GM06990 (cell line): Measurements from ENCODE around the gene KLHDC2.
"Not testable (repeated sequence)": the region's sequence is repeated elsewhere in the genome, so short reads cannot be mapped to it uniquely, and the experiment has no call there.

ENCODE experiments used
- DNase-seq: peaks from one replicate; pipeline ENCODE4 v3.0.0-alpha.2; 2011; ENCODE audit not compliant: insufficient read length; ENCODE audit errors: extremely low read depth
- H3K27me3 ChIP-seq: replicated peaks from 2 replicates; pipeline ENCODE4 v1.6.0; 2011; ENCODE audit warnings: low read length; ENCODE audit not compliant: control insufficient read depth, insufficient read depth
- H3K36me3 ChIP-seq: 2 replicates; pipeline ENCODE4 v1.5.1; 2011; ENCODE audit warnings: low read length; ENCODE audit not compliant: control insufficient read depth, insufficient read depth
- H3K4me3 ChIP-seq: replicated peaks from 2 replicates; pipeline ENCODE4 v1.5.1; 2011; ENCODE audit warnings: low read depth, mild to moderate bottlenecking, control low read depth, low read length
- TF ChIP-seq, protein P1 (sequence below): IDR thresholded peaks from 2 replicates; pipeline ENCODE4 v1.5.1; 2011; ENCODE audit warnings: low read length, control low read depth, mild to moderate bottlenecking, inconsistent platforms; ENCODE audit not compliant: insufficient read depth, poor library complexity, severe bottlenecking

Gene KLHDC2, protein sequence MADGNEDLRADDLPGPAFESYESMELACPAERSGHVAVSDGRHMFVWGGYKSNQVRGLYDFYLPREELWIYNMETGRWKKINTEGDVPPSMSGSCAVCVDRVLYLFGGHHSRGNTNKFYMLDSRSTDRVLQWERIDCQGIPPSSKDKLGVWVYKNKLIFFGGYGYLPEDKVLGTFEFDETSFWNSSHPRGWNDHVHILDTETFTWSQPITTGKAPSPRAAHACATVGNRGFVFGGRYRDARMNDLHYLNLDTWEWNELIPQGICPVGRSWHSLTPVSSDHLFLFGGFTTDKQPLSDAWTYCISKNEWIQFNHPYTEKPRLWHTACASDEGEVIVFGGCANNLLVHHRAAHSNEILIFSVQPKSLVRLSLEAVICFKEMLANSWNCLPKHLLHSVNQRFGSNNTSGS

DNA sequence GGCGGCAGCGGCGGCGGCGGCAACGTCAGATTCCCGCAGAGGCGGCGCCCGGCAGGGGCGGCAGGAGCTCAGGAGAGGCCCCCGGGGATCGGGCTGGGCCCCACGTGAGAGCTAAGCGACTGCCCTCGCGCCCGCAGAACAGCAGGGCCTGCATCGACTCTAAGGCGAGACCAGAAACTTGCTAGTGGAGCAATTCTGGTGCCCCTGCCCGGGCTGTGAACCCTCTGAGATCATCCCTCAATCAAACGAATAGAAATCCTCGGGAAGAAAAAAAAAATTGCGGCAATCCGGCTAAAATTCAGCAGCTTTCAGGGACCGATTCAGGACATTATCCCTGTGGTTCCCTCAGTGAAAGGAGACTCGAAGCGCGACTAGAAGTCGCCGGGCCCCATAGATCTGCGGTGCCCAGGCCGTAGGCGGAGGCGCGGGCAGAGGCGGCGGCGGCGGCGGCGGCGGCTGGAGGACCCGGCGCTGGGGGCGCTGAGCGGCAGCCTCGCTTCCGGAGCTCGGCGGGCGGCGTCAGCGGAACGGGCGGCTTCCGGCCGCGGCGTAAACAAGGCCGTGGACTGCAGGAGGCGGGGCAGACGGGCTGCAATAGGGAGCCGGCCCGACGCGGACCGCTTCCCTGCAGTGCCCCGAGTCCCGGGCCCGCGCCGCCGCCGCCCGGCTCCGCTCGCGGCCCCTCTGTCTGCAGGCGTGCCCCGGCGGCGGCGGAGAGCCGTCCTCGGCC is at the start of gene KLHDC2:
TSS of gene KLHDC2 (plus strand) at position 583 of the 730 bp plus-strand sequence. CDS start 316 bp downstream, outside the sequence.
- peak; percentile 93 for DNase-seq
- H3K4me3 ChIP-seq, result peak within 1 kb of the TSS; percentile 83
- TF ChIP-seq, protein P1, sequence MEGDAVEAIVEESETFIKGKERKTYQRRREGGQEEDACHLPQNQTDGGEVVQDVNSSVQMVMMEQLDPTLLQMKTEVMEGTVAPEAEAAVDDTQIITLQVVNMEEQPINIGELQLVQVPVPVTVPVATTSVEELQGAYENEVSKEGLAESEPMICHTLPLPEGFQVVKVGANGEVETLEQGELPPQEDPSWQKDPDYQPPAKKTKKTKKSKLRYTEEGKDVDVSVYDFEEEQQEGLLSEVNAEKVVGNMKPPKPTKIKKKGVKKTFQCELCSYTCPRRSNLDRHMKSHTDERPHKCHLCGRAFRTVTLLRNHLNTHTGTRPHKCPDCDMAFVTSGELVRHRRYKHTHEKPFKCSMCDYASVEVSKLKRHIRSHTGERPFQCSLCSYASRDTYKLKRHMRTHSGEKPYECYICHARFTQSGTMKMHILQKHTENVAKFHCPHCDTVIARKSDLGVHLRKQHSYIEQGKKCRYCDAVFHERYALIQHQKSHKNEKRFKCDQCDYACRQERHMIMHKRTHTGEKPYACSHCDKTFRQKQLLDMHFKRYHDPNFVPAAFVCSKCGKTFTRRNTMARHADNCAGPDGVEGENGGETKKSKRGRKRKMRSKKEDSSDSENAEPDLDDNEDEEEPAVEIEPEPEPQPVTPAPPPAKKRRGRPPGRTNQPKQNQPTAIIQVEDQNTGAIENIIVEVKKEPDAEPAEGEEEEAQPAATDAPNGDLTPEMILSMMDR, result peak; percentile 2
- H3K36me3 ChIP-seq, result no peaks in the 10 kb centered on the region
- H3K27me3 ChIP-seq, result no peaks in the 10 kb centered on the region

DNA sequence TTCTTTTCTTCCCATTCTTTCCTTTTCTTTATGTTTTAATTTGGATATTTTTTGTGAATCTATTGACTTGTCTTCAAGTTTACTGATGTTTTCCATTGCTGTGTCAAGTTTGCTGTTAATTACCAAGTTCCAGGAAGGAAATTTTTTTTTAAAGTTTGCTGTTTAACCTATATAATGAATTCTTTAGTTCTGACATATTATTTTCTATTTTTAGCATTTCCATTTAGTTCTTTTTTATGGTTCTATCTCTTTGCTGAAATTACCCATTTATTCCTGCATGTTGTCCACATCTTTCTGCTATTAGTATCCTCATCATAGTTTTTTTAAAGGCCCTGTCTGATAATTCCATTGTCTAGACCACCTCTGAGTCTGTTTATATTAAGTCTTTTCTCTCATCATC is 47.2 kb upstream of the KLHDC2 start:
- DNase-seq, result no peak
- TF ChIP-seq, protein P1, result no peak

DNA sequence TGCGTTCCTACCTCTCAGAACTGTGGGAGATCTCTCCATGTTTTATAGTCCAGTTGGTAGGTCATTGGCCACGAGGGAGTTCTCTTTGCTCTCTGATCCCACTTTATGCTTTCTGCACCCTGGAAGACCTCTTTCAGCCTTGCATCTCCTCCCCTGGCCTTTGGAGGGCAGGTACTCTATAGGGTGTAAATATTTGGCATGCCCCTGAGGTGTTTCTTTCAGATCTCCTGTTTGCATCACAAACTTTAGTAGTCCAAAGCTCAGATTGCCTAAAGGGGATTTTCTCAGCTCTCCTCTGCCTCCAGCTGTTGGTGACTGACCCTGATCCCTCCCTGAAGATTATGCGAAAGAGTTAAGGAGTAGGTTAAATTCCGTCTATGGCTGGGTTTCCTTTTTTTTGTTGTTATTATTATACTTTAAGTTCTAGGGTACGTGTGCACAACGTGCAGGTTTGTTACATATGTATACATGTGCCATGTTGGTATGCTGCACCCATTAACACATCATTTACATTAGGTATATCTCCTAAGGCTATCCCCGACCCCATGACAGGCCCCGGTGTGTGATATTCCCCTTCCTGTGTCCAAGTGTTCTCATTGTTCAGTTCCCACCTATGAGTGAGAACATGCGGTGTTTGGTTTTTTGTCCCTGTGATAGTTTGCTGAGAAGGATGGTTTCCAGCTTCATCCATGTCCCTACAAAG is 46.1 kb upstream of the KLHDC2 start:
- not testable (repeated sequence) for H3K27me3 ChIP-seq, H3K4me3 ChIP-seq, H3K36me3 ChIP-seq, DNase-seq

More for the DNA sequence above, 47.2 kb upstream of the KLHDC2 start:
- Histone ChIP-seq H3K36me3 (no peaks in the 10 kb centered on the region), H3K4me3 (no peak overlapping the region), H3K27me3 (no peaks in the 10 kb centered on the region)

DNA sequence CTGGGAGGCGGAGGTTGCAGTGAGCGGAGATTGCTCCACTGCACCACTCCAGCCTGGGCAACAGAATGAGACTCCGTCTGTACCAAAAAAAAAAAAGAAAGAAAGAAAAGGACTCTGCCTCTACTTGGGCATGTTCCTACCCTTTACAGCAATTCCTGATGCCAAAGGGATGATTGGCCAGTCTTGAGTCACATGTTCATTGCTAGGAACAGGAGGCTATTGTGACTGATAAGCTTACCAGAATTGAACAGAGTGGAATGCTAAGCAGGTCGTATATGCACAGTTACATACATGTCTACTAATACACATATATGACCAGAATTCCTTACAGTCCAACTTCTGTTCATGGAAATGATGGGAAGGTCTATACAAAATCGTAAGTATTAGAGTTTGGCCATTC is 40.8 kb upstream of the KLHDC2 start:
- H3K4me3 ChIP-seq, result no peak overlapping the region
- TF ChIP-seq, protein P1, result no peak
- H3K27me3 ChIP-seq, result no peaks in the 10 kb centered on the region
- no peak for DNase-seq
- no peaks in the 10 kb centered on the region for H3K36me3 ChIP-seq

DNA sequence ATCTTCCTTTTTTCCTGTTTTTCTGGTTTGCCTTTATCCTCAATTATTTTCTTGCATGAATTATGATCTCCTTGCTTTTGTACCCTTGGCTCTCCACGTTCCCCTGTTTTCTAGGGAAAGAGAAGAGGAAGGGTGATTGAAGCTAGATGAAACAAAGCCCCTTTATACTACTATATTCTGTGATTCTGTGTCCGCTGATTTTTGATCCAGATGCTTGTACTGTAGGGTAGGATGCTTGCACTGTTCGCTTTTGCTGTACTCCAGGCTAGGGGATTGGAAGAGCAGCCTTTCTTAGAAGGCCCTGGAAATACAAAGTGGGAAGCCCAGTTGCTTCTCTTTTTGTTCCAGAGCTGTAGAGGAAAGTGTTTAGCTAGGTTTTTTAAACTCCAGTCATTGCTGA is 35.1 kb upstream of the KLHDC2 start:
- Histone ChIP-seq H3K4me3 (no peak overlapping the region), H3K27me3 (no peaks in the 10 kb centered on the region), H3K36me3 (no peaks in the 10 kb centered on the region)
- DNase-seq, result no peak
- TF ChIP-seq, protein P1, result no peak

DNA sequence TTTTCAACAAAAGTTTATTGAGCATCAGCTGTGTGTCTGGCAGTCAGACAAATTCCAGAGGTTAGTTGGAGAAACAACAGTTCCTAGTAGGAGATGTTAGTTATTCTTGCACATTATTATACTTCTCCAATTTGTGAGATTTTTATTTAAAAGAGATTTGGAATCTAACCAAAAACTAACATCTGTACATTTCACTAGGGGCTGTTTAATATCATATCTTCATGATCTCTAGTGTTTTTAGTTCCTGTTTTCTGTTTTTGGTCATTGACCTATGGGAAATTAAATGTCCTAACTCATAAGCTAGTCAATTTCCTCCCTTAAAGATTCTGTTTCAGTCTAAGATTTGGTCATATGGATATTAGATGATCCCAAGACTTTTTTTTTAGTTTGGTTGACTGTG is 34.1 kb upstream of the KLHDC2 start:
- no peaks in the 10 kb centered on the region for H3K27me3 ChIP-seq
- no peak overlapping the region for H3K4me3 ChIP-seq
- TF ChIP-seq, protein P1, result no peak
- H3K36me3 ChIP-seq, result no peaks in the 10 kb centered on the region
- DNase-seq, result no peak

DNA sequence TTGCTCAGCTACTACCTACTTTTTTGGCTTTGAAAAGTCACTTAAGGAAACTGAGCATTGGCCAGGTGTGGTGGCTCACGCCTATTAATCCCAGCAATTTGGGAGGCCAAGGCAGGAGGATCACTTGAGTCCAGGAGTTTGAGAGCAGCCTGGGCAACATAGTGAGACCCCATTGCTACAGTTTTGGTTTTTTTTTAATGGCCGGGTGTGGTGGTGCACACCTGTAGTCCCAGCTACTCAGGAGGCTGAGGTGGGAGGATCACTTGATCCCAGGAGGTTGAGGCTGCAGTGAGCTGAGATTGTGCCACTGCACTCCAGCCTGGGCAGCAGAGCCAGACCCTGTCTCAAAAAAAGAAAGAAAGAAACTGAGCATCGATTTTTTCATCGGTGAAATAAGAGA is 32.3 kb upstream of the KLHDC2 start:
- not testable (repeated sequence) for H3K36me3 ChIP-seq, DNase-seq, H3K27me3 ChIP-seq, H3K4me3 ChIP-seq
